HEK293 (cell line): Measurements from ENCODE around the gene KRTDAP.

Source experiments
- SP2 ChIP-seq: fragments of 450-650 bp; formaldehyde crosslinking; IDR thresholded peaks from 2 replicates; pipeline ENCODE4 v1.5.1; 2016; ENCODE audit warnings: missing biosample characterization, missing genetic modification characterization
- ZBTB20 ChIP-seq: fragments of 450-650 bp; formaldehyde crosslinking; IDR thresholded peaks from 2 replicates; pipeline ENCODE4 v1.5.1; 2016; ENCODE audit warnings: missing biosample characterization, missing genetic modification characterization
- ZNF596 ChIP-seq: fragments of 450-650 bp; IDR thresholded peaks from 2 replicates; pipeline ENCODE4 v1.5.0; 2018; ENCODE audit warnings: missing biosample characterization, mild to moderate bottlenecking, missing genetic modification characterization, moderate library complexity
- ZNF792 ChIP-seq: fragments of 450-650 bp; formaldehyde crosslinking; IDR thresholded peaks from 2 replicates; pipeline ENCODE4 v1.5.1; 2016; ENCODE audit warnings: missing biosample characterization, missing genetic modification characterization
- TF ChIP-seq, protein P1 (sequence below): fragments of 450-650 bp; formaldehyde crosslinking; IDR thresholded peaks from 2 replicates; pipeline ENCODE4 v1.5.1; 2016; ENCODE audit warnings: missing biosample characterization, missing genetic modification characterization
- TF ChIP-seq, protein P2 (sequence below): fragments of 450-650 bp; formaldehyde crosslinking; IDR thresholded peaks from 2 replicates; pipeline ENCODE4 v1.5.1; 2016; ENCODE audit warnings: missing biosample characterization, missing genetic modification characterization

DNA sequence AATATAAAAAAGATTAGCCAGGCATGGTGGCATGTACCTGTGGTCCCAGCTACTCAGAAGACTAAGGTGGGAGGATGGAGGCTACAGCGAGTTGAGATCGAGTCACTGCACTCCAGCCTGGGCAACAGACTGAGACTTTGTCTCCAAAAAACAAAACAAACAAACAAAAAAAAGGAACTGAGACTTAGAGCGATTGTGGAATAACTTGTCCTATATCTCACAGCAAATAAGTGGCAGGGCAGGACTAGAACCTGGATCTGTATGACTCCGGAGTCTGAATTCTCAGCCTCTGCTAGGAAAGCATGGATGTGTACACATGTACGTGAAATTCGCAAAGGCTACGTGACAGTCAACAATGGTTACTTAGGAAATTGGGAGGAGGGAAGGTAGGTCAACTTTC is 20.1 kb downstream of the KRTDAP start:
- TF ChIP-seq, protein P1, sequence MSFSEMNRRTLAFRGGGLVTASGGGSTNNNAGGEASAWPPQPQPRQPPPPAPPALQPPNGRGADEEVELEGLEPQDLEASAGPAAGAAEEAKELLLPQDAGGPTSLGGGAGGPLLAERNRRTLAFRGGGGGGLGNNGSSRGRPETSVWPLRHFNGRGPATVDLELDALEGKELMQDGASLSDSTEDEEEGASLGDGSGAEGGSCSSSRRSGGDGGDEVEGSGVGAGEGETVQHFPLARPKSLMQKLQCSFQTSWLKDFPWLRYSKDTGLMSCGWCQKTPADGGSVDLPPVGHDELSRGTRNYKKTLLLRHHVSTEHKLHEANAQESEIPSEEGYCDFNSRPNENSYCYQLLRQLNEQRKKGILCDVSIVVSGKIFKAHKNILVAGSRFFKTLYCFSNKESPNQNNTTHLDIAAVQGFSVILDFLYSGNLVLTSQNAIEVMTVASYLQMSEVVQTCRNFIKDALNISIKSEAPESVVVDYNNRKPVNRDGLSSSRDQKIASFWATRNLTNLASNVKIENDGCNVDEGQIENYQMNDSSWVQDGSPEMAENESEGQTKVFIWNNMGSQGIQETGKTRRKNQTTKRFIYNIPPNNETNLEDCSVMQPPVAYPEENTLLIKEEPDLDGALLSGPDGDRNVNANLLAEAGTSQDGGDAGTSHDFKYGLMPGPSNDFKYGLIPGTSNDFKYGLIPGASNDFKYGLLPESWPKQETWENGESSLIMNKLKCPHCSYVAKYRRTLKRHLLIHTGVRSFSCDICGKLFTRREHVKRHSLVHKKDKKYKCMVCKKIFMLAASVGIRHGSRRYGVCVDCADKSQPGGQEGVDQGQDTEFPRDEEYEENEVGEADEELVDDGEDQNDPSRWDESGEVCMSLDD (tag by site-specific recombination) = no peak
- TF ChIP-seq, protein P2, sequence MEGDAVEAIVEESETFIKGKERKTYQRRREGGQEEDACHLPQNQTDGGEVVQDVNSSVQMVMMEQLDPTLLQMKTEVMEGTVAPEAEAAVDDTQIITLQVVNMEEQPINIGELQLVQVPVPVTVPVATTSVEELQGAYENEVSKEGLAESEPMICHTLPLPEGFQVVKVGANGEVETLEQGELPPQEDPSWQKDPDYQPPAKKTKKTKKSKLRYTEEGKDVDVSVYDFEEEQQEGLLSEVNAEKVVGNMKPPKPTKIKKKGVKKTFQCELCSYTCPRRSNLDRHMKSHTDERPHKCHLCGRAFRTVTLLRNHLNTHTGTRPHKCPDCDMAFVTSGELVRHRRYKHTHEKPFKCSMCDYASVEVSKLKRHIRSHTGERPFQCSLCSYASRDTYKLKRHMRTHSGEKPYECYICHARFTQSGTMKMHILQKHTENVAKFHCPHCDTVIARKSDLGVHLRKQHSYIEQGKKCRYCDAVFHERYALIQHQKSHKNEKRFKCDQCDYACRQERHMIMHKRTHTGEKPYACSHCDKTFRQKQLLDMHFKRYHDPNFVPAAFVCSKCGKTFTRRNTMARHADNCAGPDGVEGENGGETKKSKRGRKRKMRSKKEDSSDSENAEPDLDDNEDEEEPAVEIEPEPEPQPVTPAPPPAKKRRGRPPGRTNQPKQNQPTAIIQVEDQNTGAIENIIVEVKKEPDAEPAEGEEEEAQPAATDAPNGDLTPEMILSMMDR (tag by site-specific recombination) = no peak
- no peak for TF ChIP-seq ZNF792
- TF ChIP-seq SP2 (tag by site-specific recombination) = no peak
- TF ChIP-seq ZBTB20 (tag by site-specific recombination) = no peak
- no peak for TF ChIP-seq ZNF596 (tag by site-specific recombination)
